ENCODE results near the gene SIPA1L3.

SIPA1L3 gene

GRCh38 chr19:38197937-38198704 is 291.1 kb downstream of the SIPA1L3 start:
- DNase-seq (ENCODE audit: low read depth): no peak
- H3K4me3 ChIP-seq (ENCODE audit: low read length): no peak overlapping the region
- no peak for TF ChIP-seq CTCF (IDR thresholded peaks at IDR 0.05; ENCODE audit: insufficient read depth, low read depth, low read length, missing control alignments)

GRCh38 chr19:38199340-38199739 is 292.3 kb downstream of the SIPA1L3 start:
- no peak overlapping the region for H3K4me3 ChIP-seq (ENCODE audit: low read length)
- TF ChIP-seq CTCF (IDR thresholded peaks at IDR 0.05; ENCODE audit: insufficient read depth, low read depth, low read length, missing control alignments): no peak
- no peak for DNase-seq (ENCODE audit: low read depth)

DNA sequence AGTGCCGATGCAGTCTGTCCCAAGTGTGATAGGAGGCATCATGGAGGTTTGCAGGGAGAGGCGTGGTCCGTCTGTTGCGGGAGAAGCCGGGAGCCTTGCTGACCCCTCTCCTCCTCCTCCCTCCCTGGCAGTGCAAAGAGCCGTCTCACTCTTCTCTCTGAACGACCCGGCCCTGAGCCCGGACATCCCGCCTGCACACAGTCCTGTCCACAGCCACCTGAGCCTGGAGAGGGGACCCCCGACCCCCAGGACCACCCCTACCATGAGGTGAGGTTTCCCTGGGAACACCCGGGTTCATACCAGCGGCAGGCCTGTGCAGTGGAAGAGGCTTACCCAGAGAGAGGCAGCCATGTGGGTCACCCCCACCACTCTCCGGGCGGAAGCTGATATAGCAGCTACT is 294.7 kb downstream of the SIPA1L3 start:
- no peak for DNase-seq (ENCODE audit: low read depth)
- no peak for TF ChIP-seq CTCF (IDR thresholded peaks at IDR 0.05; ENCODE audit: insufficient read depth, low read depth, low read length, missing control alignments)
- no peak overlapping the region for H3K4me3 ChIP-seq (ENCODE audit: low read length)

GRCh38 chr19:38202504-38202903 is 295.5 kb downstream of the SIPA1L3 start:
- no peak for TF ChIP-seq CTCF (IDR thresholded peaks at IDR 0.05; ENCODE audit: insufficient read depth, low read depth, low read length, missing control alignments)

DNA sequence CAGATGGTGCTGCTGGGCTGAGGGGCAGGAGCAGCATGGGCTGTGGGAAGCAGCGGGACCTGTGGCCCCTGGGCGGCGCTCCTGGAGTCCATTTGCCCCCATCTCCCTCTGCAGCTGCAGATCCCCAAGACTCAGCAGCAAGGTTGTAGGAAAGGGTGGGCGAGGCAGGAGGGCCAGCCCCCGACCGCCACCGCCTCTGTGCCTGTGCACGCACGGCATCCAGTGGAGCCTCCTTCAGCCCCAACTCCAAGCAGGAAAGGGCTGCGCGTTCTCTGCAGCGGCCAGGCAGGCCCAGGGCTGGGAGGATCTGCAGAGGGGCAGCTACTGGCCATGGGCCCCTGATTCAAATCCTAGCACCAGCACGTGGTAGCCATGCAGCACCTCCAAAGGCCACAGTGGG is 296.2 kb downstream of the SIPA1L3 start:
- H3K4me3 ChIP-seq (ENCODE audit: low read length): no peak overlapping the region
- no peak for DNase-seq (ENCODE audit: low read depth)
- TF ChIP-seq CTCF (IDR thresholded peaks at IDR 0.05; ENCODE audit: insufficient read depth, low read depth, low read length, missing control alignments): no peak

More at GRCh38 chr19:38202504-38202903, 295.5 kb downstream of the SIPA1L3 start:
- DNase-seq (ENCODE audit: low read depth): no peak
- H3K4me3 ChIP-seq (ENCODE audit: low read length): no peak overlapping the region

GRCh38 chr19:38204096-38204495 is 297.1 kb downstream of the SIPA1L3 start:
- no peak for DNase-seq (ENCODE audit: low read depth)
- TF ChIP-seq CTCF (IDR thresholded peaks at IDR 0.05; ENCODE audit: insufficient read depth, low read depth, low read length, missing control alignments): no peak
- H3K4me3 ChIP-seq (ENCODE audit: low read length): no peak overlapping the region

DNA sequence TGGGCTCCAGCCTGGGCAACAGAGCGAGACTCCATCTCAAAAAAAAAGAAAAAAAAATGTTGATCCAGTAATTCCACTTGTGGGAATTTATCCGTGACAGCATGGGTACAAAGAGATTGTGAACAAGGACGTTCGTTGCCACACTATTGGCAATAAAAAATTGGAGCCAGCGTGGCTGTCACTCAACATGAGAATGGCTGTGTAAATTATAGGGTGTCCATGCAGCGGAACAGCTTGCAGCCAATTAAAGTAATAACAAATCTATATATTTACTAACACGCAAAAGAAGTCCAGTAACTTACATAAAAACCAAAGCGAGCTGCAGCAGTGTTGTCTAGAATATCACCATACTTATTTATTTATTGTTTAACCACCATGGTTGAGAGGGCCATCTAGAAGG is 297.7 kb downstream of the SIPA1L3 start:
- no peak for DNase-seq (ENCODE audit: low read depth)
- H3K4me3 ChIP-seq (ENCODE audit: low read length): no peak overlapping the region
- no peak for TF ChIP-seq CTCF (IDR thresholded peaks at IDR 0.05; ENCODE audit: insufficient read depth, low read depth, low read length, missing control alignments)
